ENCODE data around the gene HYAL1.
"Not testable (repeated sequence)": the region's sequence is repeated elsewhere in the genome, so short reads cannot be mapped to it uniquely, and the experiment has no call there.

HYAL1 gene

GRCh38 chr3:50273689-50274065 is 29.7 kb downstream of the HYAL1 start:
- TF ChIP-seq ZFP3 (CRISPR knock-in tag; IDR thresholded peaks at IDR 0.05) (no peak), PPARA (CRISPR knock-in tag; IDR thresholded peaks at IDR 0.05; ENCODE audit: borderline replicate concordance) (no peak), ISL1 (CRISPR knock-in tag; IDR thresholded peaks at IDR 0.05) (no peak), ZNF70 (CRISPR knock-in tag; IDR thresholded peaks at IDR 0.05) (no peak), OSR1 (CRISPR knock-in tag; IDR thresholded peaks at IDR 0.05) (no peak), ARNTL (CRISPR knock-in tag; IDR thresholded peaks at IDR 0.05; ENCODE audit: borderline replicate concordance, low read depth) (no peak), POU6F1 (CRISPR knock-in tag; IDR thresholded peaks at IDR 0.05; ENCODE audit: borderline replicate concordance, low read depth) (no peak), RARB (CRISPR knock-in tag; IDR thresholded peaks at IDR 0.05) (no peak), SNAI2 (CRISPR knock-in tag; IDR thresholded peaks at IDR 0.05) (no peak), ZFP30 (CRISPR knock-in tag; IDR thresholded peaks at IDR 0.05) (no peak), ZNF565 (CRISPR knock-in tag; conservative IDR thresholded peaks at IDR 0.05; ENCODE audit: low read depth) (no peak), BACH2 (CRISPR knock-in tag; IDR thresholded peaks at IDR 0.05; ENCODE audit: borderline replicate concordance) (no peak), GLIS3 (CRISPR knock-in tag; IDR thresholded peaks at IDR 0.05) (no peak), CSDC2 (CRISPR knock-in tag; IDR thresholded peaks at IDR 0.05) (no peak), ZC3H10 (CRISPR knock-in tag; IDR thresholded peaks at IDR 0.05) (no peak), ZNF8 (CRISPR knock-in tag; IDR thresholded peaks at IDR 0.05) (no peak), PATZ1 (CRISPR knock-in tag; IDR thresholded peaks at IDR 0.05; ENCODE audit: borderline replicate concordance) (no peak), ESRRG (CRISPR knock-in tag; IDR thresholded peaks at IDR 0.05) (no peak)
- TF ChIP-seq, protein P1, sequence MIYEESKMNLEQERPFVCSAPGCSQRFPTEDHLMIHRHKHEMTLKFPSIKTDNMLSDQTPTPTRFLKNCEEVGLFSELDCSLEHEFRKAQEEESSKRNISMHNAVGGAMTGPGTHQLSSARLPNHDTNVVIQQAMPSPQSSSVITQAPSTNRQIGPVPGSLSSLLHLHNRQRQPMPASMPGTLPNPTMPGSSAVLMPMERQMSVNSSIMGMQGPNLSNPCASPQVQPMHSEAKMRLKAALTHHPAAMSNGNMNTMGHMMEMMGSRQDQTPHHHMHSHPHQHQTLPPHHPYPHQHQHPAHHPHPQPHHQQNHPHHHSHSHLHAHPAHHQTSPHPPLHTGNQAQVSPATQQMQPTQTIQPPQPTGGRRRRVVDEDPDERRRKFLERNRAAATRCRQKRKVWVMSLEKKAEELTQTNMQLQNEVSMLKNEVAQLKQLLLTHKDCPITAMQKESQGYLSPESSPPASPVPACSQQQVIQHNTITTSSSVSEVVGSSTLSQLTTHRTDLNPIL (CRISPR knock-in tag; IDR thresholded peaks at IDR 0.05; ENCODE audit: low read depth), result no peak
- TF ChIP-seq, protein P2, sequence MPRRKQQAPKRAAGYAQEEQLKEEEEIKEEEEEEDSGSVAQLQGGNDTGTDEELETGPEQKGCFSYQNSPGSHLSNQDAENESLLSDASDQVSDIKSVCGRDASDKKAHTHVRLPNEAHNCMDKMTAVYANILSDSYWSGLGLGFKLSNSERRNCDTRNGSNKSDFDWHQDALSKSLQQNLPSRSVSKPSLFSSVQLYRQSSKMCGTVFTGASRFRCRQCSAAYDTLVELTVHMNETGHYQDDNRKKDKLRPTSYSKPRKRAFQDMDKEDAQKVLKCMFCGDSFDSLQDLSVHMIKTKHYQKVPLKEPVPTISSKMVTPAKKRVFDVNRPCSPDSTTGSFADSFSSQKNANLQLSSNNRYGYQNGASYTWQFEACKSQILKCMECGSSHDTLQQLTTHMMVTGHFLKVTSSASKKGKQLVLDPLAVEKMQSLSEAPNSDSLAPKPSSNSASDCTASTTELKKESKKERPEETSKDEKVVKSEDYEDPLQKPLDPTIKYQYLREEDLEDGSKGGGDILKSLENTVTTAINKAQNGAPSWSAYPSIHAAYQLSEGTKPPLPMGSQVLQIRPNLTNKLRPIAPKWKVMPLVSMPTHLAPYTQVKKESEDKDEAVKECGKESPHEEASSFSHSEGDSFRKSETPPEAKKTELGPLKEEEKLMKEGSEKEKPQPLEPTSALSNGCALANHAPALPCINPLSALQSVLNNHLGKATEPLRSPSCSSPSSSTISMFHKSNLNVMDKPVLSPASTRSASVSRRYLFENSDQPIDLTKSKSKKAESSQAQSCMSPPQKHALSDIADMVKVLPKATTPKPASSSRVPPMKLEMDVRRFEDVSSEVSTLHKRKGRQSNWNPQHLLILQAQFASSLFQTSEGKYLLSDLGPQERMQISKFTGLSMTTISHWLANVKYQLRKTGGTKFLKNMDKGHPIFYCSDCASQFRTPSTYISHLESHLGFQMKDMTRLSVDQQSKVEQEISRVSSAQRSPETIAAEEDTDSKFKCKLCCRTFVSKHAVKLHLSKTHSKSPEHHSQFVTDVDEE (CRISPR knock-in tag; IDR thresholded peaks at IDR 0.05), result no peak
- ATAC-seq, result no peak

GRCh38 chr3:50272911-50273688 is 30.3 kb downstream of the HYAL1 start:
- ATAC-seq, result peak; percentile 74
- TF ChIP-seq ISL1 (CRISPR knock-in tag; IDR thresholded peaks at IDR 0.05) (no peak), OSR1 (CRISPR knock-in tag; IDR thresholded peaks at IDR 0.05) (no peak), RARB (CRISPR knock-in tag; IDR thresholded peaks at IDR 0.05) (no peak), ZNF70 (CRISPR knock-in tag; IDR thresholded peaks at IDR 0.05) (no peak), PATZ1 (CRISPR knock-in tag; IDR thresholded peaks at IDR 0.05; ENCODE audit: borderline replicate concordance) (no peak), ESRRG (CRISPR knock-in tag; IDR thresholded peaks at IDR 0.05) (no peak)
- TF ChIP-seq, protein P2 (CRISPR knock-in tag; IDR thresholded peaks at IDR 0.05), result no peak

- not testable (repeated sequence) for ATAC-seq
These were observed 30.9 kb downstream of the HYAL1 start for GRCh38 chr3:50272538-50272910.
